Measurements from ENCODE around the gene PPP1R37.
"Not testable (repeated sequence)": the region's sequence is repeated elsewhere in the genome, so short reads cannot be mapped to it uniquely, and the experiment has no call there.

PPP1R37 gene

DNA sequence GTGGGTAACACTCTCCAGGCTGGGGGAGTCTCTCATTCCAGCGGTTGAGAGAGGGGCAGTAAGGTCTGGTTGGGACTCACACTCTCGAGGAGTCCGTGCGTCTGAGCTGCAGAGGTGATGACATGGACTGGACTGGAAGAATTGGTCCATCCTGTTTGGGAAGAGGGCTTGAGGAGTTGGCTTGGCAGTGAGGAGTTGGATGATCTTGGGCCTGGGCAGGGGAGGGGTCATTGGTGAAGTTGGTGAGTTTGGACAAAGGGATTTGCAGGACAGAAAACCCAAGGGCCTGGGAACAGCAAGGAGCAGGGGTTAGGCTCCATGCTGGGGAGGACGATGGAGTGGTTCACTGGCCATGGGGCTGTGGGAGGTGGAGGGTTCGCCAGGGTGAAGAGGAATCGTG is 3.7 kb downstream of the PPP1R37 start:
- no peak for DNase-seq

DNA sequence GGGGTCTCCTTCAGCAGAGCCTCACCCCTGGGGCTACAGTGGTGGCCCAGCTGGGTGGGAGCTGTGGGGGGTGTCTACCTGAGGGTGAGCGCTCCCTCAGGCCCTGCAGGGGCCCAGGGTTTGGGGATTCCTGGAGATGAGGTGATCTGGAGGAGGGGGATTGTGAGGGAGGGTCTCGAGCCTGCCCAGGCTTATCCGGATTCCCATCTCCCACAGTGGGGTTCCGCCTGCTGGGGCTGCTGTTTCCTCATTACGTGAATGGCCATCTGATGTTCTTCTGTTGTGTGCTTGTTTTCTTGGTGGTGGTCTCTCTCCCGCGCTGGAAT is 4.4 kb downstream of the PPP1R37 start:
- DNase-seq = no peak

DNA sequence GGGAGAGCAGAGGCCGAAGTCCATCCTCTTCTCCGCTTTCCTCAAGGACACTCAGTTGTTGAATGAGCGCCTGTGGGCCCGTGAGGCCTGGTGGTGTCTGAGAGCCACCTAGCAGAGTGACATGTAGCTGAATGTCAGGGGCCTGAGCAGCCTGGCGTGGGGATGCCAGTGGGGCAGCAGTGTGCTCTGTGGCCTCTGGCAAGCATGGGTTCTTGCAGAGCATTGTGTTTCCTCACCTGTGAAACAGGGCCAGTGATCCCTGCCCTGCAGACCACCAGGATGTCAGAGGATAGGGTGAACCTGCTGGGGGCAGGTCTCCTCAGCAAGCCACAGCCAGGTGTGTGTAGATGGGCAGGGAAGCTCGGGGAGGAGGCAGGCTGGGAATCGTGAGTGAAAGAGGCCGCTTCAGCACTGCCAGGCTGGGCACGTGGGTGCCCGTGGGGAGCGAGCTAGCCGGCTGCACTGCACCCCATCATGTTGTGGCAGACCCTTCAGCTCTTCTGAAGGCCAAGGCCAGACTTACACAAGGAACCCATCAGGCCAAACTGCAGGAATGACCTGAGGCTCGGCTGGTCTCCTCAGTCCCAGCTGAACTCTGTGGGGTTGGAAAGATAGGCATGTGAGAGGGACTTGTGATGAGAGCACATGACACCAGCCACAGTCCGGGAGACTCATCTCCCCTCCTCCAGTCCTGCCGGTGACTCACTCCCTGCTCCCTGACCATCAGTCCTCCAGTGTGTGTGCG is 5.0 kb downstream of the PPP1R37 start:
- no peak for DNase-seq

DNA sequence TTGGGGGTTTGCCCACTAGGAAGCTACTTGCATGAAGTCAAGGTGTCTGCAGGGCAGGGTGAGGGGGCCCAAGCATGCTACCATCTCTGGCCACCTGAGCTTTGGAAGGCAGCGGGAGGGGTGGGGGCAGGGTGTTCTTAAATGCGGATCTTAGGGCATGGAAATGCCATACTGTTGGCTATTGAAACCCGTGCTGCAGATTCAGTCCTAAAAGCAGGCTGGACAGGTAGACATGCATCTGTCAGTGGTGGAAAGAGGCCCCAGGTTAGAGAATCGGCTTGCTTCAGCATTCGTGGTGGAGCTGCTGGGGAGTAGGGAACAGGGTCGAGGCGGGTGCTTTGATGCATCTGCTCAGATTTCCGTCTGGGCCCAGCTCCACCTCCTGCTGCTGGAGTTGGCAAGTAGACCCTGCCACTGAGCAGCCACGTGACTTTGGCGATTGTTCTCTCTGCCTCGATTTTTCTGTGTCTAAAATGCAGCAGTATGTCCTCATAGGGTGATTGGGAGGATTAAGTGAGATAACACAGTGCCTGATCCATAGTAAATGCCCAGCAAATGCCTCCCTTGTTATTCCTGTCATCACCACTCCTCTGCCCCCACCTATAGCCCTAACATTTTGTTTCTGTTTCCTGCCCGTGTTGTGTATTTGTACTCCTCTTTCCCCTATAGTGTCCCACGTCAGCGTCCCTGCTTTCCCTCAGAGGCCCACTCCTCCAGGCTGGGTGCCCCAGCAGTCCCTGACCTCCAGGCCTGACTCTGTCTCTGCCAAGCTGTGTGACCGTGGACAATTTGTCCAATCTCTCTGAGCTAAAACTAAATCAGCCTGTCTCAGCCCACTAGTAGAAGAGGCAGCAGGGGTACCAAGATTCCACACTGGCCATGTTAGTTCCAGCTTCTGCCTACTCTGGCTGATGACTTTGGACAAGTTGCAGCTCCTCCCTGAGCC is 5.8 kb downstream of the PPP1R37 start:
- no peak for DNase-seq

DNA sequence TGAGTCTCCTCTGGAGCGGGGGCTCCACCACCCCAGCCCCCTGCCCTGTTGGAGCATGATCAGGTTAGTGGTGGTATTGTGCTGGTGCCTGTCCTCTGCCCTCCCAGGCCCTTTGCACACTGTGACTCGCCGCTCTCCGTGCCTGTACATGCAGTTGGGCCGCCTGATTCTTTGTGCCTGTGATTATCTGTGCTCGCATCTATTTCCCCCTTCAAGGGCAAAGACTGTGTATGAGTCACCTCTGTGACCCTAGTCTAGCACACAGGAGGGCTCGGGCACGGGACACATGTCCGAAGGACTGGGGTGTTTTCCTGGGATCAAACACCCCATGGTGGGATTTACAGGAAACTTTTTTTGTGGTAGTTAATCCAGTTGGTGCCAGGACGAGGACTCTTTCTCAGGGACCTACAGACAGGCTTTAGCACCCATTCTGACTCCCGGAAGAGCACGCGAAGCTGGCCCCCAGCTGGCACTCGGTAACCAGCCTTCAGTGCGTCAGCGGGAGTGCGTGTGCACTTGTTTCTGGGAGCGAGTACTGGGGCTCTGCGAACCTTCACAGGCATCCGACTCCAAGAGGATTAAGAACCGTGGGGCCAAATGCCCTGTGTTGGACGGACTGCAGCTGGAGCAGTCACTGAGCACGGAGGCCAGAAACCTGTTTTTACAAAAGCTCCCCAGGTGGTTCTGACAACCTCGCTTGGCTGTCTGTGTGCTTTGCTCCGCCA is 6.7 kb downstream of the PPP1R37 start:
- DNase-seq = no peak

DNA sequence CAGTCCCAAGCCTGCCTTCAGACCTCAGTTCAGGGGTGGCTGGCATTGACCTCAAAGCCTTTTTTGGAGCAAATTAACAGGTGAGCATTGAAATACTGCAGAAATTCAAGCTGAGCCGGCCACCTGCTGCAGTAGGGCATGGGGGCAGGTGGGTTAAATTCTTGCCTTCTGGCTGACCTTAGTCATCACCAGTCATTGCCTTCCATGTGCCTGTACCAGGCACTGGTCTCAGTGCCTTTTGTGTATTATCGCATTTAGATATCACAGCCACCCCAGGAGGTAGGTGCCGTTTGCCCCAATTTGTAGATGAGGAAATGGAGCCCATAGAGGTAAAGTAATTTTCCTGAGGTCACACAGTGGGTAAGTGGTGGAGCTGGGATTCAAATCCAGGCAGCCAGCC is 7.2 kb downstream of the PPP1R37 start:
- DNase-seq = no peak

DNA sequence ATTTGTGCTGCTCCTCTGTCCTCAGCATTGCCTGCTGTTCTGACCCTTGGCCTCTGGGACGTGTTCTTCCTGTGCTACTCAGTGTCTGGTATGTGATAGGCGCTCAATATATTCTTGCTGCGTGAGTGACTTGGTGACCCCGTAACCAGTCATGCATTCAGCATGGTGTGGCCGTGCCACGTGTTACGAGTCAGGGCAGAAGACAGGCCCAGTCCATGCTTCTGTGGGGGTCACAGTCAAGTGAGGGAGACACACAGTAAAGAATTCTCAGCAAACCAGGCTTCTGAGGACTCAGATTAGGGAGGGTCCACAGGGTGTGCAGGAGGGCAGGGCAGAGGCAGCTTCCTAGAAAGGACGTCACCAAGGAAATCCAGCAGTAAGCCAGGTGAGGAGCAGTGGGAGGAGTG is 7.9 kb downstream of the PPP1R37 start:
- DNase-seq = no peak

DNA sequence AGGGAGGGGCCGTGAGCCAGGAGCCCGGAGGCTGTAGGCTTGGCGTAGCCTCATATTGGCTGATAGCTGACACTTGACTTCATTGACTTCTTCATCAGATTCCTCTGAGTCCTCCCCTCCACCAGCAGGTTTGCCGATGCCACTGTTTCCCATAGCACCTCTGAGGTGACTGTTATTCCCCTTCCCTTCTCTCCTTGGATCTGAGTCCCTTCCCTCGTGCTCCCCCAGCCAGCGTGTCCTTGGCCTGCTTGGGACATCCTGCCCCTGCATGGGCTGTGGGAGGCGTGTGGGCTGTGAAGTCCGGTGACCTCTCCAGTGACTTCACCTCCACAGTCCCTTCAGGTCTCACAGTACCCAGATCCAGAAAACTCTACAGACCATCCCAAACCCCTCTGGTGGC is 8.8 kb downstream of the PPP1R37 start:
- no peak for DNase-seq

DNA sequence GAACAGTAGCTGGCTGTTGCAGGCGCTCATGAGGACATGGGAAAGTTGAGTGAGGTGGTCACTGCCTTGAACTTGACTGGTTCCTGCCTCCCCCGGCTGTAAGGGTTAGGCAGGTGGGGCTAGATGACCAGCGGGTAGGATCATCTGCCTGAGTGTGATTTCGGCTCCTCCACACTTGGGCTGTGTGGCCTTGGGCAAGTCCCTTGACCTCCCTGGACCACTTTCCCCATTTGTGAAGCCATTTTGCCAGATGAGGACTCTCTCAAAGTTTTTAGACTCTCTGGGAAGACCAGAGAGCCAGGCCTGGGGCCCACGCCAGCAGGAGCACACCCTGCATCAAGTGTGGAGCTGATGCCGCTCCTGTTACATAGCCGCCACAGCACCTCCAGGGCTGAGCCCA is 9.5 kb downstream of the PPP1R37 start:
- no peak for DNase-seq

DNA sequence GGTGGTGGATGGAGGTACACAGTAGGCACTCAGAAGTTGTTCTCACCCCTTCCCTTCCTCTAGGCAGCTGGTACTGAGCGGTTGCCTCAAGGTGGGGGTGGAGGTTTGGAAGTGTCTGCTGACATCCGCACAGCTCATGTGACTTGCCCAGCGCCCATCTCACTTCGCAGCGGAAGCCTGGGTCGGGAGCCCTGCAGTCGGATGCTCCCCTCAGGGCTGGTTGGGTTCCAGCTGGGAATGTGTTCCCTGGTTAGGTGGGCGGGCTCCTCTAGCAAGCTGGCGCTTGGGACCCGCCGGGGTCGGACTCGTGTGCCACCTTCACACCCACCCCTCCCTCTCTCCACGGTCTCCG is 10.2 kb downstream of the PPP1R37 start:
- DNase-seq = no peak

DNA sequence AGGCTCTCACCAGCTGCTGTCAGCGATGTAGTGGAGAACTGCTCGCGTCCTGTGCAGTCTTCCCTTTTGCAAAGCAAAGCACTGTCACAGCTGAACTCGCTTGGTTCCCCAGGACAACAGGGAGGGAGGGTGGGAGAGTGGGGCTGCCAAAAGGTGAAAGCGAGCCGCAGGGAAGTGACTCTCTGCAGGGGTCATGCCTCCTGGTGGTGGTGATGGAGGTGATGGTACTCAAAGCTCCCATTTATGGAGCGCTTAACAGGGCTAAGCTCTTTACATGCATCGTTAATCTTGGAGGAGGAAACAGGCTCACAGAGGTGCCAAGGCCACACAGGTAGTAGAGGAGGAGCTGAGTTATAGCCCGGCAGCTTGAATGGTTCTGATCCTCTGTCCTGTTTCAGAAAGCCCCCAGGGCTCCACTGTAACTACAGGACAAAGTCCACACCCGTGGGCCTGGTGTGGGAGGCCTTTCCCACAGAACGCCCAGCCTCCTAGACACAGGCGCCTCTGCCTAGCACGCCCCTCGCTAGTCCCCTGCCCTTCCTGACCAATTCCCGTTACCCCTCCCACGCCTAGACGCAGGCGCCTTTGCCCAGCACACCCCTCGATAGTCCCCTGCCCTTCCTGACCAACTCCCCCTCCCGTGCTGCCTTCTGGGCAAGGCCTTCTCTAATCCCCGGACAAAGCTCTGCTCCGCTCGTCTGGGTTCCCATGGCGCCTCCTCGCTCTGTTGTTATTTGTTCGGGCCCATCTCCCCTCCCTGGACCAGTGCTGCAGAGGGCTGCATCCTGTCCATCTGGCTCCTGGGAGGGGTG is 10.7 kb downstream of the PPP1R37 start:
- no peak for DNase-seq

DNA sequence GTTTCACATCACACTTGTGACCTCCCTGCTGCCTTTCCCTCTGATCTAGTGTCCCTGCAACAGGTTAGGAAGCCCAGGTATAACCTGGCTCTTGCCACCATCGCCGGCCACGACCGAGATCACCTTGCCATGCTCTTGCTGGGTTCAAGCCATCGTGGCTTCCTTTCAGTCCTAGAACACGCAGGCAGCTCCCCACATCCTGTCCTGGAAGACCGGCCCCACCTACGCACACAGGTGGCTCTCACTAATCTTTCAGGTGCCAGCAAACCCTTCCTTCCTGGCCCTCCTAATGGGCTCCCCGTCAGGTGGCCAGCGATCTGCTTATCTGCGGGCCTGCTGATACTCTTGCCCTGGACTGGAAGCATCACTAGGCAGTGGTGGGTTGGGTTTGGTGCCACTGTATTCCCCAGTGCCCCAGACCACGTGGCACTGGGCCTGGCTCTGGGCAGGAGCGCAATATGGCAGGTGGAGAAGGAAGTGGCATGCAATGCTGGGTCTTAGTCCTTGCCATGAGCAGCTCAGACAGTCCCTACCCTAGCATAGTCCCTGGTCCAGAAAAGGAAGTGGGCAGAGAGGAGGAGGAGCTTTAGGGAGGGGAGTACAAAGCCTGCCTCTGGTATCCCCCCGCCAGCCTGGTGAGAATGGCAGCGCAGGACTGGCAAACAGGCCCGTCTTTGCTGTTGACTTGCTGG is 11.8 kb downstream of the PPP1R37 start:
- no peak for DNase-seq

DNA sequence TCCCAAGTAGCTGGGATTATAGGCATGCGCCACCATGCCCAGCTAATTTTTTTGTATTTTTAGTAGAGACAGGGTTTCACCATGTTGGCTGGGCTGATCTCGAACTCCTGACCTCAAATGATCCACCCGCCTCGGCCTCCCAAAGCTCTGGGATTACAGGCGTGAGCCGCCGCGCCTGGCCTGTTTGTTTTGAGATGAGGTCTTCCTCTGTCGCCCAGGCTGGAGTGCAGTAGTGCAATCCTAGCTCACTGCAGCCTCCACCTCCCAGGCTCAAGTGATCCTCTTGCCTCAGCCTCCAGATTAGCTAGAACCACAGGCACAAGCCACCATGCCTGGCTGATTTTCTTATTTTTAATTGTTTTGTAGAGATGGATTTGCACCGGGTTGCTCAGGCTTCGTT is 13.4 kb downstream of the PPP1R37 start:
- not testable (repeated sequence) for DNase-seq

DNA sequence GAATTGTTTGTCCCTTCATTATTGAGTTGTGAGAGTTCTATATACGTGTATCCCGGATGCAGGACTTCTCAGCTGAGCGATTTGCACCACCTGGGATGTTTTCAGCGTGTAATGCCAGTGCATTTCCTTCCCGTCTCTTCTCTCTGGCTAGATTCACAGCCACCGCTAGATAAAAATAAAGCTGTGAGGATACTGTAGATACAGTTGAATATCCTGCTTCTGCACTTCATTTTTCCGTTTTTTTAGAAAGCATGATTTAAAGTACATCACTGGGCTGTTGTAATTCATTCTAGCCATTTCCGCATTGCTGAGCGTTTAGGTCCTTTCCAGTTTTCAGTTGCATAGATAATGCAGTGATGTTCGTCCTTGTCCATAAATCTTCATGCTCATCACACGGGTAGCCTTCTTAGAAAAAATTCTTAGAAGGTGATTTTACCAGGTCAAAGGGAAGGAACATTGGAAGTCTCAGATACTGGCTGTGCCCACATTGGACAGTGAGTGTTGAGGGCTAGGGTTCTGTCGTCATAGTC is 14.7 kb downstream of the PPP1R37 start:
- no peak for DNase-seq

DNA sequence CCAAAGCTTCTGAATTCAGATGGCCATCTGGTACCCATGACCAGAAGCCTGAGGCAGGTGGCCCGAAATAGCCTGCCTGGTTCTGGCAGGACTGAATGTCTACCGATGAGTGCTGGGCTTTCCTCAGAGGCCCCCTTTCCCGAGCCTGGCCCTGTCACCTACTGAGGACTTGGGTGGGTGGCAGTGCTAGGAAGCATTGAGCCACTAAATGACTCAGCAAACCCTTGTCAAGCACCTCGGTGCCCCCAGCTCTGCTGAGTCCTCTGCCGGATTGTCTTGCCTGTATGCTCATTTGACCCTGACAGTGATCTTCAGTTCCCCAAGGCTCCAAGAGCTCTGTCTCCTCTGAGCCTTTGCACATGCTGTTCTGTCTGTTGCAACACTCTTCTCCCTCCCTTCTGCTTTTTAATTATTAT is 17.9 kb downstream of the PPP1R37 start:
- no peak for DNase-seq

DNA sequence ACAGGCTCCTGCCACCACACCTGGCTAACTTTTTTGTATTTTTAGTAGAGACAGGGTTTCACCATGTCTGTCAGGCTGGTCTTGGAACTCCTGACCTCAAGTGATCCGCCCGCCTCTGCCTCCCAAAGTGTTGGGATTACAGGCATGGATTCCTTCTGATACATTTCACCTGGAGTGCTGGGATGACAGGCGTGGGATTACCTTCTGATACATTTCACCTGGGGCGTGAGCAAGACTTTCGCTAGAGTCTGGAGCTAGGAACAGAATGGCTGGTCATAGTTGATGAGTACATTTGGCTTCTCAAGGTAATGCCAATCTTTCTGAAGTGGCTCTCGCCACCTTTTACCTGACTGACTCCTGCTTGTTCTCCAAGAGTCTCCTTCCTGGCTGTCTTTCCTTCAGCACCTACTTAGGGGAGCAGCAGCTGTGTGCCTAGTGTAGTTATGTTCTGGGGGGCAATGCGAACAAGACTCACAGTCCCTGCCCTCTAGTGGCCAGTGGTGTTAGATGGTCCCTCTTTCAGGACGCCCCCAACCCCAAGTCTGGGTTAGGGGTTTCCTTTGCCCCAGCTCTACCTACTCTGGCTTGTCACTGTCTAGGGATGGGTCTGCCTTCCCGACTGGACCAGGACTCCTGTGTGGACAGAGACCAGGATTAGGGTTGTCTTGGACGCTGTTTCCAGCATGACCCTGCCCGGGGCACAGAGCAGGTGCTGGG is 19.3 kb downstream of the PPP1R37 start:
- DNase-seq = no peak

DNA sequence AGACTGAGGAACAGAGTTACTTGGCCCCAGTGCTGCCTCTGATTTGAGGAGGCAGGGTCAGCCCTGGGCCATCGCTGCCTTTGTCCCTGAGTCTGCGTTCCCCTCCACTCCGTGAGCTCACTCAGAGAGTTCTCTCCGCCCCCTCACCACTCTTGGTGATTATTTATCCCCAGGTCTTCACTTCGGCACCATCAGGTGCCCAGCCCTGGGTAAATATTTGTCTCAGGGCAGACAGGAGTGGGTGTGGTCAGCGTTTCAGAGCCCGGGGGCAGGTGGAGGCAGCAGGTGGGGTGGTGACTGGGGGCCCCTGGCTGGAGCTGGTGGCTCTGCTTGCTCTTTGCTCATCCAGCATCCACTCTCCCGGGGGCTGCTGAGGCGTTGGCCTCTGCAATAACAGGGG is 20.6 kb downstream of the PPP1R37 start:
- no peak for DNase-seq

DNA sequence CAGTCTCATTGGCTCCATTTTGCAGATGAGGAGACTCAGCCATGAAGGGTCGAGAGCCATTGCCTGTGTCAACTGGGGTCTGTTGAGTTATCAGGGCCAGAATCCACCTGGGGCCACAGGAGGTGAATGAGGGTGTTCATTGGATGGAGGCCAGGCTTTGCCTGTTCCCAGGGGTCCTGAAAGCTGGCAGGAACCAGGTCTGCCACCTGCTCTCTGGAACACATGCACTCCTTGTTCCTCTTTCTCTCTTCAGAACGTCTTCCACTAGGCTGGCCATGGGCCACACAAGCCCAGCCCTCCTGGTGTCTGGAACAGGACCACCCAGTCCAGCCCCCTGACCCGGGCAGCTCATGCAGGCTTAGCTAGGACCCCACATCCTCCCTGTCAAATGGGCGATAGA is 21.1 kb downstream of the PPP1R37 start:
- DNase-seq = no peak

DNA sequence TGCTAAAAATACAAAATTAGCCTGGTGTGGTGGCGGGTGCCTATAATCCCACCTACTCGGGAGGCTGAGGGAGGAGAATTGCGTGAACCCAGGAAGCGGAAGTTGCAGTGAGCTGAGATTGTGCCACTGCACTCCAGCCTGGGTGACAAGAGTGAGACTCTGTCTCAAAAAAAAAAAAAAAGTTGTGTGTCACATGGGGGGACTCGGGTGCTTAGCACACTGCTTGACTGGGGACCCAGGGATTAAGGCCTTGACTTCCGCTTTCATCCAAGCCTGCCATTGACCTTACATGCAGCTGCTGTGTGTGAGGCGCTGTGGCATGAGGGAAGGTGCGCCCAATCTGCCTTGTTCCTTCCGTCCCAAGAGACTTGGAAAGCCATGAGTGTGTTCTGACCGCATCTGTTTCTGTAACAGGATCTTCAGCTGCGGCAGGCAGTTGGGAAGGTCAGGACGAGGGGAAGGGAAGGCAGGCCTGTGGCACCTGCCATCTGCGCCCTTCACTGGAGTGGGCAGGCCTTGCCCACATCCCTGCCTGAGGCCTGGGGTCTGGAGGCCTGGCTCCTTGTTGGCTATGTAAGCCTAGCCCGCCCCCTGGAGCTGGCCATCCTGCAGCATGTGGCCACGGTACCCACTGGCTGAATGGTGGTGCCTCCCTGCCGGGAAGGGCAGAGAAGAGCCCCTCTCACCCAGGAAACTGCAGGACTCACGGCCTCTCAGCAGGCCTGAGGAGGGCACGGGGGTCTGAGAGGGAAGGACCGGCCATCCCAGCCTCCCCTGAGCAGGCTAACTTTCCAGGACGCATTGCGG is 23.0 kb downstream of the PPP1R37 start:
- DNase-seq = peak; percentile 91

DNA sequence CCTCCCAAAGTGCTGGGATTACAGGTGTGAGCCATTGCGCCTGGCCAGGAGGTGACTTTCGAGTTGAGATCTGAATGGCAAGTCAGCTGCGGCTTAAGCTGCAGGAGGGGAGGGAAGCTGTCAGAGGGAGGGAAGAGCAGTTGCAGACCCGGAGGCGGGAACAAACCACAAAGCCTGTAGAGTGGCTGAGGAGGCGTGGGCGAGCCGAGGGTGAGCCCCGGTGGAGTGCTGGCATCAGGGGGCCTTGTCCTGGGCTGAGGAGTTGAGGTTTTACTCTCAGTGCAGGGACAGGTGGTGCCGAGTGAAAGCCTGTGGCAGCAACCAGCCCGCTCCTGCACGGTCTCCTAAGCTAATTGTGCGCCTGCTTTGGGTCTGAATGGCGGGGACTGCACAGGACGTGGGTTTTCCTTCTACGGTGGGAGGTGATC is 24.2 kb downstream of the PPP1R37 start:
- DNase-seq = peak; percentile 24

All from DMS 273 treated with DMSO at 0.1 percent for 48 hours (cell line).